MV-4-11 (cell line): ENCODE measurements around the gene IL16.
A peak's percentile ranks its signal among the peaks of the same experiment; 100 is the strongest.

Experiments used
- DNase-seq: peaks from one replicate; lab custom pipeline; 2025; lab: John Stamatoyannopoulos, UW

The IL16 gene

DNA sequence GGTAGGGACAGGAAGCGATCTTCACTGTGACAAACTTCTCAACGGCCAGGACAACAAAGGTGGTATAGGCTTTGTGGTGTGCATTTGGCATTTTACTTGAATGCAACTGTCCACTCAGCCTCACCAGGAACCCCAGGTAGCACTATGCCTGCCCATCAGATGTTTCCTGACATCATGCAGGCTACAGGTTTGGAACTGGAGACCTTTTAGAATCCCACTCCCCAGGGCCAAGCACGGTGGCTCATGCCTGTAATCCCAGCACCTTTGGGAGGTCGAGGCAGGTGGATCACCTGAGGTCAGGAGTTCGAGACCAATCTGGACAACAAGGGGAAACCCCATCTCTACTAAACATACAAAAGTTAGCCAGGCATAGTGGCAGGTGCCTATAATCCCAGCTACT is 117.7 kb downstream of the IL16 start:
- DNase-seq, result no peak

DNA sequence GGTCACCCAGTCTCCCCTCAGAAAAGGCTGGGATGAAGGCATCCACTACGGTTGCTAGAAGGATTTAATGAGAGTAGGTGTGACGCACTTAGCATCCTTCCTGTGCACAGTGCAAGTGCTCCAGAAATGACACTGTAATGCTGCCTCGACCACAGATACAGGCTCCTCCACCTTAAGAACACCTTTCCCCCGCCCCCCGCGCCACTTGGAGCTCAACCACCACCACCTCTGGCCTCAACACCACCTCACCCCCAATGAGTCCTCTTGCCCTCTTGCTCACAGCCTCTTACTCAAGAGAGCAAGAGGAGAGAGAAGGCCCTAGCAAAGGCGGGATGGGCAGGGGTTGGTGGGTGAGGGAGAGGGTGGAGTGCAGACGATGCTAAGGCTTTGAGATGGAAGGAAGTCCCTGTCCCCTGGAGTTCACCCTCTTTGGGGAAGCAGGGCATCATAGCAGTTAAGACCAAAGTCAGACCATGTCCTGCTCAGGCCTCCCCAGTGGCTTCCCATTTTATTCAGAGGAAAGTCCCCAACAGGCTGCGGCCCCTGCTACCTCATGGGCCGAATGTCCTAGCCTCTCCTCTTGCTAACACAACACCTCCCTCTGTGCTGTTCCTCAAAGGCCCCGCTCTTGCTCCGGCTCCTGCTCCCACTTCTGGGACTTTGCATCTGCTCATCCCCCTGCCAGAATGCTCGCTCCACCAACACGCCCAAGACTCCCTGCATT is 118.9 kb downstream of the IL16 start:
- DNase-seq, result no peak

DNA sequence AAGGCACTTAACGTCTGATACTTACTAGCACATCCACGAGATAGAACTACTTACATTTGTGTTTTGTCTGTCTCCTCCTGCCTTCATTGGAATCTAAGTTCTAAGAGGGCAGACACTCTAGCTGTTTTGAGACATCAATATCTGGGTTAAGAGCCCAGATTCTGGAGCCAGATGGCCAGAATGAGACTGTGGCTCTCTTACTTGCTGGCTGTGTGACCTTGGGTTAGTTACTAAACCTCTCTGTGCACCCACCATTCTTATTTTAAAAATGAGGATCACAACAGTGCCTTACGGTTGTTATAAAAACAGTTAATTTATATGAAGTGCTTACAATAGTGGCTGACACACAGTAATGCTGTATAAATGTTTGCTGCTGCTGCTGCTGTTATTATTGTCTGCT is 119.6 kb downstream of the IL16 start:
- no peak for DNase-seq

DNA sequence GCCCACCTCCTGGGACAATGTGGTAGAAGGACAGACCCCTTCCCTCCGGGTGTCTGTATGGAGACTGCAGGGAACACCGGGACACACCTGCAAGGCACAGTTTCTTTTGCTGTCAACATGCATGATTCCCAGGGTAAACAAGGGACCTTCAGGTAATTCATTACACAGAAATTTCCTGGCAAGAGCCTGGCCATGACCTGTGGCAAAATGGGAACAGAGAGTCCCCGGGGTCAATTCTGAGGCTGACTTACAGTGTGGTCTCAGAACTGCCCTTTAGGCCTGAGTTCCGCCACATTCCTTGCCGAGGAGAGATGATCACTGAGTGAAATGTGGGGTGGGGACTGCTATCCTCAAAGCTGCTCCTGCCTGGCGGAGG is 121.0 kb downstream of the IL16 start:
- no peak for DNase-seq

DNA sequence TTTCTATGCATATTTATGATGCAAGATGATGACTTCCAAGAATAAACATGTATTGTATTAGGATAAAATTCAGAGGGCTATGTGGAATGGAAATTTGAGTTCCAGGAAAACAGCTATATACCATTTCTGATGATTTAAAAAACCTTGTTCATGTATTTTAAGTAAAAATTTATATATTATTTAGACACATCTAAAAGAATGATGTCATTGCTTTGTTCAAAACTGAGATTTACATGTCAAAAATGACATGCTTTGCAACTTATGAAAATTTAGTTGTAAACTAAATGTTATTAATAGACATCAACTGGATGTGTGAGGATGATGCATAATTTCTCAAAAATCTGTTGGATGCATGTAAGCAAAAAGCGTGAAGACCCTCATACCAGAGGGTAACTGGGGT is 125.0 kb downstream of the IL16 start:
- DNase-seq, result no peak

DNA sequence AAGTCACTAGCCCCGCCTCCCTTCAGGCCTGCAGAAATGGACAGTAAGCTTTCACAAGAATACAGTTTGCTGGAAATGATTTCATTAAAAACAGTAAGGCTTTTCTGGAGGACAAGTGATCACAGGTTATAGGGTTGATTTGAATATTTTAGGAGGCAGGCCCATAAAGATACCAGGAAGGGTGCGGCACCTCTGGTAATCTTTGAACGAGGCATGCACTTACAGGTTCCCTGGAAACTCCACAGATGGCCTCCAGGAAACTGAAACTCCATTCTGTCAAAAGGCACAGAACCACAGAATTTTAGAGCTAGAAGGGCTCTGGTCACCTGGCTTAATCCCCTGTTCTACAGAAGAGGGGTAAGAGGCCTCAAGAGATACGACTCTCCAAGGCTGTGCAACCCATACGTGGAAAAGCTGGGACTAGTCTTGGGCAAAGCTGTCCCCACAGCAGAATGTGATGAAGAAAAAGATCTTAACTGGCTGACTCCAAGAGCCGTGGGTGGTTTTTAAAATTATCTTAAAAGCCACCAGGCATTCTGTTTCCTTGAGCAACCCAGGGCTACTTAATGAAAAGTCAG is 126.1 kb downstream of the IL16 start:
- DNase-seq, result no peak

GRCh38 chr15:81323559-81323943 is 126.9 kb downstream of the IL16 start:
- DNase-seq, result no peak

DNA sequence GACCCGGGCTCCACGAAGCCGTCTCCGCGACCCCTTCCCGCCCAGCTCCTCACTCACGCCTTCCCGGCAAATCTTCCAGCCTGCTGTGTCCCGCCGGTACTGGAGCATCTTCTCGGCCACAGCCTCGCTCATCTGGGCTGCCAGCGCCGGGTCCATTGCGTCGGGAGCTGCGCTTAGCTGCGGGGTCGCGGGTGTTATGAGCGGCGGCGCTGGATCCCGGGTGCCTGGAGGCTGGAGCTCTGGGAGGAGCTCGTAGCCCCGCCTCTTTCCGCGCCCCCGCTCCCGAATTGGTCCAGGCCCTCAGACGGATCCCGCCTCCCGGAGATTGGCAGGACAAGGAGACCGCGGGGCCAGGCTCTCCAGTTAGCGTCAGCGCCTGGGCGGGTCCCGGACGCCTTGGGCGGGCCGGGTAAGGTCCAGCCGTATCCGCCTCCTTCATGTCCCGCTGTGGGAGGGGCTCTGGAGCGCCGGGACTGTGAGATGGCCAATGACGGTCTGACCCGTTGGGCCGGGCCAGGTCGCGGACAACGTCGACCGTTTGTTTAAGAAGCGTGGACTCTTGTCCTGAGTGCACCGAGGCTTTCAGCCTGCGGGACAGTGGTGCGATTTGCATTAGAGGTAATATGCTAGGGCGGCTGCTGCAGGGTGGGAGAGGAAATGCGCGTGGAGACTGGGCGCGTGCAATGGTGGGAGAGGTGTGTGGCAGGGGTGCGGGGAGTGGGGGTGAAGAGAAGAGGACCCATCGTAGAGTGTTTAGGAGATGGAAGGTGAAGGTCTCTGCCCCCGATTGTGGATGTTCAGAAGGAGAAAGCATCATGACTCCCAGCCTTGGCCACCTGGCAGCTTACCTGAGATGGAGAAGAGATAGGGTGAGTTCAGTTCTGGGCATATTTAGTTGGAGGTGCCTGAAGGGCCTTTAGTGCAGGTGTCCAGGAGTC is 127.5 kb downstream of the IL16 start, which contains the start of gene STARD5:
TSS of gene STARD5 (minus strand) at position 198 of the 938 bp plus-strand sequence. CDS start at position 156, 42 bp downstream.
- peak; percentile 94 for DNase-seq

- no peak for DNase-seq
Observed at GRCh38 chr15:81326466-81327212, 130.0 kb downstream of the IL16 start.

GRCh38 chr15:81327516-81327915 is 130.8 kb downstream of the IL16 start:
- DNase-seq, result peak; percentile 50

DNA sequence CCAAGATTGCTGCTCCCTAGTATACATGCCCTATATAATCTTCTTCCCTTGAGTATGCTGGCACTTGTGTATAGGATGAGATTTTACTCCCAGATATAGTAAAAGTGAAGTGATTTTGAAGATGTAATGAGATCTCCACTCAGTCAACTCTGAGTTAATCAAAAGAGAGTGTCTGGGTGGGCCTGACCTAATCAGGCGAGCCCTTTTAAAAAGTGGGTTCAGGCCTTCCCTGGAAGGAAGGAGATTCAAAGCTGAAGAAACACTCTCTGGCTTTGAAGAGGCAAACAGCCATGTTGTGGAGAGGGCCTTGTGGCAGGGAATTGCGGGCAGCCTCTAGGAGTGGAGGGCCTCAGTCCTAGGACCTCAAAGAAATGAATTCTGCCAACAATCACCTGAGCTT is 132.8 kb downstream of the IL16 start:
- DNase-seq, result no peak

DNA sequence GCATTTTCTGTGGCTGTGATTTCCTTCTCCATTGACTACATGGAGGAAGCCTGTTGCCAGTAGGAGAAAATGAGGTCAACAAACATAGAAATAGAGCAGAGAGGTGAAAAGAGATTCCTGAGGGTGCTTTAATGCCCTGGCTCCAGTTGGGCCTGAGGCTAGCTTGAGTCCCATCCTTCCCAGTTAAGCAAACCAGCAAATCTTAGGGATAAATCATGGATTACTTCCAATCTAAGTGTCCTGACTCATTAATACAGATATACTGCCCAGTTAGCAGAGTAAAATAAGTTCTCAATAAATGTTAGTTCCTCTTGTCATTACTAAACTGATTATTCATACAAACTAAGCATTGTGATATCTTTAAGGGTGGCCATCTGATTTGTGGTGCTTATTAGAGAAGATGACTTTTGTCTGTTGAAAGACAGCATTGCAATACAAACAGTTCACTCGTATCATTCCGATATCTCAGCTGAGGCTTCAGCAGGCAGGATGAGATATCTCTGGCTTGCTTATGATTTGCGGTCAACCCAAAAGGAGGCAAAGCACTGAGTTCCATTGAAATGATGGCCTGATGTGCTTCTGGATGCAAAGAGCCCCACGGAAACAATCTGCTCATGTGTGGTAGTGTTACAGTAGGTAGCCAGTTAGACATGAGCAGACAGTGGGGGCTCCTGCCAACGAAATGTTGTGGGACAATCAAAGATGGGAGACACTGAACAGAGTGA is 133.8 kb downstream of the IL16 start:
- DNase-seq, result no peak

DNA sequence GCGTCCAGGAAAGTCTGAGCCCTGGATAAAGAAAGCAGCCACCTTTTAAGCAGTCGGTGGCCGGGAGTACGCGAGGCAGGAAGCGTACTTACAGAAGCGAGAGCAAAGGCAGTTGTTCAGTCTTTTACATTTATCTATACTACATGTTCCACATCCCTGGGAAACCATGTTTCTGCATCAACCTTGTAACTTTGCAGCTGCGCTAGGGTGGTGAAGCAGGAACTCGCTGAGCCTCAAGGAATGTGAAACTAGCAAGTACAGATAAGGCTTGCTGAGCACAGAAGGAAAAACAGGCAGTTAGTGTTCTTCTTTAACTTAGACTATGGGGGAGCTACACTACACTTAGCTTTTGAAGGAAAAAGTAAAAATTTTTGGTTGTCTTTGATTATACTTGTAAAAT is 134.5 kb downstream of the IL16 start:
- DNase-seq, result peak; percentile 73

DNA sequence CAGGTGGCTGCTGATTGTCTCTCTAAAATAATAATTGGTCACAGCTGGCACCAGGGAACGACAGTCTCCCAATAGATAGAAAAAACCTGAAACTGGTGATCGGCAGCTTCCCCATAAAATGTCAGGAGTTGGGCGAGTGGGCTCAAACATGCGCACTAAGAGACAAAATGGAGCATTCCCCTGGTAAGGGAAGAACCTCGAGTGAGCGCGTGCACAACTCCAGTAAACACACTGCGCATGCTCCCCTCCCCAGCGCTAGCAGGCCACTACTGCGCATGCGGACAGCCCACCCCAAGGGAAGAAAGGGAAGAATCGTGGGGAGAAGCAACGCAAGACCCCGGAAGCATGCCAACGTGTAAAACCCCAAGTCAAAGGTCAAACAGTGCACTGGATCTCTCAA is 134.9 kb downstream of the IL16 start:
- no peak for DNase-seq

- no peak for DNase-seq
Observed at GRCh38 chr15:81332326-81332725, 135.6 kb downstream of the IL16 start.

DNA sequence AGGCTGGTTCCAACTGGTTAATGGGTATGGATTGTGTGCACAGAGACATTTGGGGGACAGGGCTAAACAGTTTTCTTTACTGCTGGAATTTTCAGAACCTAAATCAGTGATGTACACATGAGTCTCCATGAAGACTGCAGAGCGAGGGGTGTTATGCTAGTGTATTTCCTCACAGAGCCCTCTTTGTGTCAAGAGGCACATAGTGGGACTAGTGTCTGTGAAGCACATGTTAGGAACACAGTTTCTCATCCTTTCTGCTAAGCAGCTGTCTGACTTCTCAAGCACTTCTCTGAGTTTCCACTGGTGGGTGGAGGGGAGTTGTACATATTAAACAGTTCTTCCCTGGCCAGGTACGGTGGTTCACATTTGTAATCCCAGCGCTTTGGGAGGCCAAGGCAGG is 136.7 kb downstream of the IL16 start:
- no peak for DNase-seq

DNA sequence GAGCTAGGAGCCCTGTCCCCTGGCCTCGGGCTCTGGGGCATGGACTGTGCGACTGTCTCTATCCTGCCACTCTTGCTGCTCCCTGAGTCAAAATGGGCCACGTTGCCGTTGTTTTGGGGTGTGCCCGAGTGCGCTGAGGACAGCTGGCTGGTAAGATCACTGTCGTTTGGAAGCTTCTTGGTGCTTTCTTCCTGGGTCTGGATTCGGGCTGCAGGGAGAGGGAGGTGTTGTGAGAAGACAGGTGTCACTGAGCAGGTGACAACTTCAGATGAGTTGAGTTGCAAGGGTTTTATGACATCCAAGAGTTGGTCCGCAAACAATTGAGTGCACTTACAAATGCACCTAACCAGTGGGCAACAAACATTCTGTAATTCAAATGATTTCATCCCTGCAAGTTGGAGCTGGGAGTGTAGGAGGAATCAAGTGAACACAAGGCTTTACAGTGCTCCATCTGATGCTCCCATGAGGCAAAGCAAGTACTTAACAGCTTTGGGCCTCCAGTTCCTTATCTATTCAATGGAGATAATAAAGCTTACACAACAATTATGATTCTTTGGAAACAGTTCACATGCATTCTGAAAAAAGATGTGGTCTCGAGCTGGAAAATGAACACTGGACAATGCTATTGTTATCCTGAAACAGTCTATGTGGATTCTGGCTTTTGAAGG is 138.2 kb downstream of the IL16 start:
- DNase-seq, result no peak

GRCh38 chr15:81335631-81336030 is 139.0 kb downstream of the IL16 start:
- DNase-seq, result no peak

GRCh38 chr15:81336568-81336967 is 139.9 kb downstream of the IL16 start:
- no peak for DNase-seq

- DNase-seq, result no peak
Observed at GRCh38 chr15:81337241-81337640, 140.6 kb downstream of the IL16 start.

GRCh38 chr15:81337713-81338157 is 141.1 kb downstream of the IL16 start:
- no peak for DNase-seq
